Muscle of back (tissue), 11 donors: ENCODE results near the gene ABTB2. TPM values are rescaled to one million over a fixed set of nuclear protein-coding genes. Genes with fewer than 3 reads are reported as not detected.
"Not testable (repeated sequence)": the region's sequence is repeated elsewhere in the genome, so short reads cannot be mapped to it uniquely, and the experiment has no call there.

Source experiments
- DNase-seq, 3 donors: peaks; one replicate each; pipeline versions ENCODE4 v3.0.0 to v3.0.0-alpha.2; 2013
- polyA plus RNA-seq, 10 donors: library from polyadenylated mRNA; unstranded; fragments of 120-200 nt; gene quantifications; one replicate each; pipeline ENCODE4 v1.2.1, GENCODE V29; 2013; ENCODE audit not compliant: insufficient read length in 10 of 10

ABTB2 gene
- polyA plus RNA-seq, 10 donors = 4.1 to 8.5 (median 6.3) TPM

DNA sequence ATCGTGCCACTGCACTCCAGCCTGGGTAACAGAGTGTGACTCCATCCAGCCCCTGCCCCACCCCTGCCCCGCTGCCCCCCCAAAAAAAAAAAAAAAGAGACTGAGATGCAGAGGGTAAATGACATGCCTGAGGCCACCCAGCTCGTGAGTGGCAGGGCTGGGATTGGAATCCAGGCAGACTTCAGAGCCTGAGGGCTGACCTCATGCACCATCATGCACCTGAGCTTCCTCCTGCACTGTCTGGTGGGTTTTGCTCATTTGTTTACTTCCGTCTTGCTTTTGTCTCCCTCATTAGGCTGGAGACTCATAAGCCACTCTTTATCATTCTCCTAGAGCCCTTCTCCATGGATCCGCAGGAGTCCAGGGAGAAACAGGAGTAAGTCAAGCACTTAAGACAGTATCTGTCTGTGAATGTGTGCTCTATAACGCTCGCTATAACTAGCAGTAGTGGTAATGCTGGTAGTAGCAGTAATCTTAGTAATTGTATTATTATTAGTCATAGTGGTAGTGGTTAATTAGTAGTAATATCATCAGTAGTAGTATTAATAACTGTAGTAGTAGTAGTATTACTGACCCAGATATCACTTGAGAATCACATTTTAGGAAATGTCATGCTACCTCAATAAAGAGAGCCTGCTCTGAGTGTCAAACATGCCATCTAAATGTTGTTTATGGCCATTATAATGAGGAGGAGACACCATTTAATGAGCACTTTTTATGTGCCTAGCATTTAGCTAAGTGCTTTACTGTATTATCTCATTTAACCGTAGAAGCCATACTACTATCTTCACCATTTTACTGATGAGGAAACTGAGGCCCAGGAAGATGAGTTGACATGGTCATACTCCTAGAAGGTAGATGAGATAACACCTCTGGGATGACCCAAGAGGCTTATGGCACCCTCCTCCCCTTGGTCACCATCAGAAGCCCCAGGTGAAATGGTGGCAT, 167.3 kb downstream of the ABTB2 start:
- no peak for DNase-seq

DNA sequence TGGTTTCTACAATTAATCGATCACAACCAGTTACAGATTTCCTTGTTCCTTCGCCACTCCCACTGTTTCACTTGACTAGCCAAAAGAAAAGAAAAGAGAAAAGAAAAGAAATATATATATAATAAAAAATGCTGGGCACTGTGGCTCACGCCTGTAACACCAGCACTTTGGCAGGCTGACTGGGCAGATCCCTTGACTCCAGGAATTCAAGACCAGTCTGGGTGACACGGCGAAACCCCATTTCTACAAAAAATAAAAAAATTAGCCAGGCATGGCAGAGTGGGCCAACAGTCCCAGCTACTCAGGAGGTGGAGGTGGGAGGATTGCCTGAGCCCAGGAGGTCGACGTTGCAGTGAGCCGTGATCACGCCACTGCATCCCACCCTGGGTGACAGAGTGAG, 168.6 kb downstream of the ABTB2 start:
- DNase-seq = no peak

DNA sequence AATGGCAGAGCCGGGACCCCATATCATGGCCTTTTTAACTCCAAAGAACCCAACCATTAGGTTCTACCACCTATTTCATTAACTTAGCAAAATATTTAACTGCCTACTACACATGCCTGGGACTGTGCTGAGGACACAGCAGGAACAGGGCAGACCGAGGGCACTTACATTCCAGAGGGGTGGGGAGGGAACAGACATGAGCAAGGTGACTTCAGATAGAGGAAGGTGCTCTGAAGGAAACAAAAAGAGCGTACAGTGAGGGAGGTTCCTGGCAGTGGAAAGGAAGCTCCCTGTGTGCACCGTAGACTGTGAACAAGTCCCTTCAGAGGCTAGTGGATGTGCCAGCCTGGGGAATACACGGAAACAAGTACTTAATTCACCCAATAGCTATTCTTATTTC, 169.6 kb downstream of the ABTB2 start:
- no peak for DNase-seq

DNA sequence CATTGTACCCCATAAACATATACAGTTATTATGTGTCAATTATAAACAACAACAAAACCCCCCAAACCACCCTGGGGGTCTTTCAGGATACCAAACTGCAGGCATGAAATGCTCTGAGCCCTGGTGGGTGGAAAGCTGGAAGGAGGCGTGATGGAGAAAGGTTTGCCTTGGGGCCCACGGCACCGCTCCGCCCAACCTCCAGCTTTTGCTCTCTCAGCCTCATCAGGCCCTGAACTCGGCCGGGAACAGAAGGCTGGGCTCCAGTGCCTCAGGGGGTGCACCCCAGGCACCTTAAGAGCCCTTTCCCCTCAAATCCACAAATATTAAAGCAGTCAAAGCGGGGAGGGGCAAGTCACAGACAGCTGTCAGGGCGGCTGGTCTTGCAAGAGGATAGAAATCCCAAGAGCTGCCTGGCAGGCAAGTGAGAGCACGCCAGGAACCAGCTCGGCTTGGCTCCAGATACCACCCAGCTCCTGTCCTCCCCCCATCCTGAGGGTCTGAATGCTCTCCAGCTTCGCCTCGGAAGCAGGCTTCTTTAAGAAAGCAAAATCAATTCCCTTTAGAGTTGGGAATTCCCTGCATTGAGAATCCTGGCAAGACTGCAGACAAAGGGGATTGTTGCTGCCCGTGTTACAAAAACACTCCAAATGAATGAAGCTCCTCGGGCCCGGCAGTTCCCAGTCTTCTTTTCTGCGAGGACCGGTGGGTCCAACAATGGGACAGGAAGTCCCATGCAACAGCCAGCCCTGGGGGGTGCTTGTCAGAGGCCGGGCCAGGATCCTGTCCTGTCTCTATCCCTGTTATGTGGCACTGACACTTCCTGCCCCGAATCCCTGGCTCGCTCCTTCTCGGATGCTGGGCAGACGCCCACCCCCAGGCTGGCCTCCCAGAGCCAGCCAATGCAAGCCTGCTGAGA, 171.6 kb downstream of the ABTB2 start:
- peak in 1 of 3 donors; percentile 39 for DNase-seq

DNA sequence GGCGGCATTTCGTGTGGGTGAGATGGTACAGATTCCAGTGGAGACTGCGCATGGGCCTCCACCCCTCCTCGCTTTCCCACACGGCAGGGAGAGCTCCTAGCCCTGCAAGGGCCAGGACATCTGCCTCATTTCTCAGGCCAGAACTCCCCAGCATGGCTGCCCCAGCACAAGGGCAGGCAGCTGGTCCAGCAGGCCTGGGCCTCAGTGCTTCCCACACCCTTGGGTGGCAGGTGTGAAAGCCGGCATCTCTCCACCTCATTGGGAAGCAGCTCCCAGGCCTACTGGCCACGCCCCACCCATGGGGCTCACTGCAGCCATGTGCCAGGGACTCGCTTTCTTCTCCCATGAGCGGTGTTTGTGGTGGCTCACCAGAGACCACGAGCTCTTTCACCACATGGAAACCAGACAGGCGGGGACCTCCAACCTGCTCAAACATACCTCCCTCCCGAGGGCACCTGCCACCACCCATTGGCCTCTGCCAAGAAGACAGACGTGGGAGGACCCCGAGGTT, 173.2 kb downstream of the ABTB2 start:
- no peak for DNase-seq

- no peak for DNase-seq
Observed at GRCh38 chr11:34183848-34184391, 173.9 kb downstream of the ABTB2 start.

DNA sequence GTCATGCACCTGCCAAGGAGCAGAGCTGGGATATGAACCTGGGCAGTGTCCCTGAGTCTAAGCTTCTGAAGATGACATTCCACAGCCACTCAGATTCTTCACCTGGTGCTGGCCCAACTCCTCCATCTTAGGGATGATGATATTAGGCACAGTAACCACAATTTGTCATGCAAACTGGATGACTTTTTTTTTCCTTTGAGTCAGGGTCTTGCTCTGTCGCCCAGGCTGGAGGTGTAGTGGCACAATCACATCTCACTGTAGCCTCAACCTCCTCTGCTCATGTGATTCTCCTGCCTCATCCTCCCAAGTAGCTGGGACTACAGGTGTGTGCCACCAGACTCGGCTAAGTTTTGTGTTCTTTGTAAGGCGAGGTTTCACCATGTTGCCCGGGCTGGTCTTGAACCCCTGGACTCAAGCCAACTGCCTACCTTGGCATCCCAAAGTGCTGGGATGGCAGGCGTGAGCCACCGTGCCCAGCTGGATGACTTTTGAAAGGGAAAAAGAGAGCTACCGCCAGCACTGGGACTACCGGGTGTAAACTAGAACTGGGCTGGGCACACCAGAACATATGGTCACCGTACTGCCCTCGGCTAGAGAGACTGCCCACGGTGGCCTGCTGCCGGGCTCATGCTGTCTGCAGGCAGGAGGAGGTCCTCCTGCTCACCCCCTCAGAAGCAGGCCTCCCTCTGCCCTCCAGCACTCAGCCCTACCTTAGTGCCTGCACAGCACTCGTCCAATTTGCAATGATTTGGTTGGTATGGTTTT, 174.7 kb downstream of the ABTB2 start:
- DNase-seq = no peak

GRCh38 chr11:34182425-34182824, 175.4 kb downstream of the ABTB2 start:
- DNase-seq = no peak

DNA sequence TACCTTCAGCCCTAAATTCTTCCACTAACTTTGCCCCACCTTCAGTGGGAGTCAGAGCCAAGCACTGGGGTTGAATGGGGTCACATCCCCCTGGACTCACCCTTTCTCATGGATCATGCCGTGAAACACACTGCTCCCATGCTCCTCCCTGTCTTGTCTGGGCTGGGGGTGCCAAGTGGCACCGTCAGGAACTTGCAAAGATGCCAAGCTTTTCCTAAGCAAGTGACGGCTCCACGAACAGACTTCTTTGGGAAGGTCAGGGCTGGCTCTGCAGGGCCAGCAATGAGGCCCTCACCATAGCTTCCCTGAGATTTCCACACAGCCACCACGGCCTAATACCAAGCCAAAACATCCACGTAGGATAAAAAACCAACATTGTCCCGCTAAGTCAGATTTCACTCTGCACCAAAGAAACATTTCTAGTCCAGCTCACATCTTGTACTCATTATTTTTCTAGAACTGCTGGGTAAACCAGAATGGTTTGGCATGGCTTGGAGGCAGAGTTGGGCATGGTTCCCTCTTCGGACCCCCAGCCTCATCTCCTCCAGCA, 175.9 kb downstream of the ABTB2 start:
- DNase-seq = no peak

GRCh38 chr11:34181251-34181650, 176.6 kb downstream of the ABTB2 start:
- DNase-seq = no peak

GRCh38 chr11:34180814-34181165, 177.0 kb downstream of the ABTB2 start:
- DNase-seq = not testable (repeated sequence)

- DNase-seq = no peak
Observed at GRCh38 chr11:34180040-34180813, 177.6 kb downstream of the ABTB2 start.

- no peak for DNase-seq
Observed at GRCh38 chr11:34179026-34179675, 178.7 kb downstream of the ABTB2 start.

DNA sequence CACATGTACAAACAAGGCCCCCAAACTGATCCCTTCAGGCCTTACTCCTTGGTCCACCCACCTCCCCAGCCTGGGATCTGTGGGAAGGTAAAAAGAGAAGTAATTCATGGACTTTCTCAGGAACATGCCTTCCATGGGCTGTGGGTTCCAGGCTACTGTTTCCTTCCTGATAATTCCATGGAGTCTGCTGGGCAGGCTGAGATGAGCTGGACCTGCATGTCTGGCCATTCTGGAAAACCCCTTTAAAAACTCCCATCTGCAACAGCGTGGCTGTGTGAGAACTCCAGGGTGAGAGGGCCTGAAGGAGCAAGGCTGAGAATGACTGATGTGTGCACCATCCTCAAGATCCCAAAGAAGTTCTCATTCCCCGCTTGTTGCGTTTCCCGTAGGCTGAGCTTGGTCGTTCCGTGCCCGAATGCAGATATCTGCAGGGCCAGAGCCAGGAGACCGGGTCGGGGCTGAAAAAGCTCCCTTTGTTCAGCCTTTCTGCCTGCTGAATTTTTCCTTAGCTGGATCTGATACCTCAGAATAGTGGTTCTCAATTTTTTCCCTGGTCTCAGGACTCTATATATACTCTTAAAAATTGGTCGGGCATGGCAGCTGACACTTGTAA, 179.5 kb downstream of the ABTB2 start:
- DNase-seq = no peak

DNA sequence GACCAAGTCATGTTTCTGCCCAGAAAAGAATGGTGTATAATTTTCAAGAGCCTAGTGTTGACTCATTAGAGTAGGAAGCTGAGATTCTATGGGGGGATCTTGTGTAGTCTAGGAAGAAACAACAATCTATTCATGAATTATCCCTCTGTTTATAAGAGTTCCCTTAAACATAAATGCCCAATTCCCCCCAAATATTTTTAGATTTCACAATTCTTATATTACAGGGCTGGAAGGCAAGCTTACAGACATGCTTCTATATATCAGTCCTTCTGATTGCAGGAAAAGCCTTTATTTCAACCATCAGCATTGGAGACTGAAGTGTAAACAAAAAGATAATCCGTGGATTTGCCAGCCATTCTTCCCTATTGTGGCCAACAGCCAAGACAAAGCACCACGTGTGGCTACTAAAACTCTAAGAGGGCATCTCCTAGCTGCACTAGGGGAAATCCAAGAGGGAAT, 181.0 kb downstream of the ABTB2 start:
- DNase-seq = no peak

DNA sequence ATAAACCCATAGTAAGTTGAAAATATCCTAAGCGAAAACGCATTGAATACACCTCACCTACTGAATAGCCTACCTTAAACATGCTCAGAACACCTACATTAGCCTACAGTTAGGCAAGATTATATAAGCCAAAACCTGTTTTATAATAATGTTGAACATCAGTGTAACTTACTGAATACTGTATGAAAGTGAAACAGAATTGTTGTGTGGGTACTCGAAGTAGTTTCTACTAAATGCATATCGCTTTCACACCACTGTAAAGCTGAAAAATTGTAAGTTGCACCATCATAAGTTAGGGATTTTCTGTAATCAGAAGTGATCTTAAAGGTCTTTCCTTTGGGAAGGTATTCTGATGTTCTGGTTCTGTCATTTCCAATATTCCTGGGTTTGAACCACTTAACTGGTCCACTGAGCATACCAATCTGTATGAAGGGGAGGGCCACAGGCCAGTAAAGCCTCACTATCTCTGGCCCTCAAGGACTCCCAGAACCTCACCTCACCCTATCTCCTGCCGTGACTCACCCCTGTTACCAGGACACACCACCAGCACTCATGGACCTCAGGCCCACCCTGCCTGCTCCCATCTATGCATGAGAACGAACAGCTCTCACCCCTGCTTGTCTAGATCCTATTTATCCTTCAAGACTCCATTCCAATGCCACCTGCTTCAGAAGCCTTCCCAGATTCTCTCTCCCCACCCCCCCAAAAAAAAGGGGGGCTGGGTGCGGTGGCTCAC, 182.4 kb downstream of the ABTB2 start:
- no peak for DNase-seq

GRCh38 chr11:34174412-34175041, 183.3 kb downstream of the ABTB2 start:
- peak; percentile 60 to 91 (median 82) for DNase-seq

DNA sequence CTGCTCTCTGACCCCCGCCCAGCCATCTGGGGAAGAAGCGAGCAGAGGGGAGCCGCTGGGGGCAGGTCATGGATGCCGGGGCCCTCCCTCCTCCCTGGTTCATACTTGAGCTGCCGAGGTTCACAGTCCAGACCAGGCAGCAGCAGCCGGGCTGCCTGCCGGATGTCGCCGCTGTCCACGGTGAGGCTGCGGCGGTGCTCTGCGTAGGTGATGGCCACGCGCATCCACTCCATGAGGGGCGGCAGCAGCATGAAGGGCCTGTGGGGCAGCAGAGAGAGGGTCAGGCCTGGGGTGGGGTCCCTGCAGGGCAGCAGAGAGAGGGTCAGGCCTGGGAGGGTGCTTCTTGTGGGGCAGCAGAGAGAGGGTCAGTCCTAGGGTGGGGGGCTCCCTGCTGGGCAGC, 184.8 kb downstream of the ABTB2 start:
- no peak for DNase-seq
